GM19438 (cell line): ENCODE results near the gene BAZ1A.
"Not testable (repeated sequence)": the region's sequence is repeated elsewhere in the genome, so short reads cannot be mapped to it uniquely, and the experiment has no call there.

Experiments used
- ATAC-seq: cut with Tn5 transposase; IDR thresholded peaks from one replicate; pipeline ENCODE4 v1.9.1; 2021; ENCODE audit warnings: low read depth; ENCODE audit not compliant: unreplicated experiment

Gene BAZ1A

DNA sequence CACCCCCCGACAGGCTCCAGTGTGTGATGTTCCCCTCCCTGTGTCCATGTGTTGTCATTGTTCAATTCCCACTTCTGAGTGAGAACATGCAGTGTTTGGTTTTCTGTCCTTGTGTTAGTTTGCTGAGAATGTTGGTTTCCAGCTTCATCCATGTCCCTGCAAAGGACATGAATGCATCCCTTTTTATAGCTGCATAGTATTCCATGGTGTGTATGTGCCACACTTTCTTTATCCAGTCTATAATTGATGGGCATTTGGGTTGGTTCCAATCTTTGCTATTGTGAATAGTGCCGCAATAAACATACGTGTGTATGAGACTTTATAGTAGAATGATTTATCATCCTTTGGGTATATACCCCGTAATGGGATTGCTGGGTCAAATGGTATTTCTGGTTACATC lies 138.1 kb downstream of the BAZ1A start:
- ATAC-seq = not testable (repeated sequence)

DNA sequence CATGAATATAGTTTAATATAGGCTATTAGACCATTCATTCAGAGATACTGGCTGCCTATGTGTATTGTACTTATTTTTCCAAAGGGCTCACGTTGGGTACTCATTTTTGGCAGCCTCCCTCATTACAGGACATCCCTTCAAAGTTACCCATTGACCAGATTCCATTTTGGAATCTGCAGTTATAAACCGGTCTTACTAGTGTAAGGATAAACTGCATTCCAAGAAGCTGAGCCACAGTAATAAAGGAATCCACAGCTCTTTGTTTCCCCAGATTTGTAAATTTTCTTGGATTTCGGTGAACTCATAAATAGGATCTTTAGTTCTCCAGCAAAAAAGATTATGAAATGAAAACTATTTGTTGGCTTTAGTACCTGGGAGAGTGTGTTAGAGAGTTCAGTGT lies 141.9 kb downstream of the BAZ1A start:
- ATAC-seq = no peak

DNA sequence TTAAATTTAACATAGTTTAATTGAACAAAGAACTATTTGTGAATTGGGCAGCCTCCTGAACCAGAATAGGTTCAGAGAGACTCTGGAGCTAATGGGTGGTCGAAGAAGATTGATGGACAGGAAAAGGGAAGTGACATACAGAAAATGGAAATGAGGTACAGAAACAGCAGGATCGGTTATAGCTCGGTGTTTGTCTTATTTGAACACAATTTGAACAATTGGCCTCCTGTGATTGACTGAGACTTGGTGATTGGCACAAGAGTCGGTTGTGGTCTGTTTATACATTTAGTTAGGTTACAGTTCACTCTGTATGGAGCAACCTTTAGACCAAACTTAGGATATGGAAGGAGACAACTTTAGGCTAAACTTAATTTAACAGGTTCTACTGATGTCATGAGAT lies 142.4 kb downstream of the BAZ1A start:
- ATAC-seq = no peak

DNA sequence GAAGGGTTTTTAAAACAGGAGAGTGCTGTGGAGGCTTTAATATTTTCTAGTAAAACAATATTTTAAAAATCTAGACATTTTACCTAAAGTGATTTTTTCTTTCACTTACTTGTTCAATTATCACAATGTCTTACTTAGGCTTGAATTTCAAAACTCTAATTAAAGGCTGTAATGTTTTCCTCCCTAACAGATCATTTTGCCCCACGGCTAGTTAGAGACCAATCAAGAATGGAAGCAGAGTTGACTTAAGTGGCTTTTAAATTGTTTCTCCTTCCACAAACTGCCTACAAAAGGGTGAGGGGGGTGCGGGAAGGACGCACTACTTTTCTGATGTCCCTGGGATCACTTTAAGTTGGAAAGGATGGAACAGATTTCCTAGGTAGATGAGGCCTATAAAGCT lies 151.3 kb downstream of the BAZ1A start:
- no peak for ATAC-seq

DNA sequence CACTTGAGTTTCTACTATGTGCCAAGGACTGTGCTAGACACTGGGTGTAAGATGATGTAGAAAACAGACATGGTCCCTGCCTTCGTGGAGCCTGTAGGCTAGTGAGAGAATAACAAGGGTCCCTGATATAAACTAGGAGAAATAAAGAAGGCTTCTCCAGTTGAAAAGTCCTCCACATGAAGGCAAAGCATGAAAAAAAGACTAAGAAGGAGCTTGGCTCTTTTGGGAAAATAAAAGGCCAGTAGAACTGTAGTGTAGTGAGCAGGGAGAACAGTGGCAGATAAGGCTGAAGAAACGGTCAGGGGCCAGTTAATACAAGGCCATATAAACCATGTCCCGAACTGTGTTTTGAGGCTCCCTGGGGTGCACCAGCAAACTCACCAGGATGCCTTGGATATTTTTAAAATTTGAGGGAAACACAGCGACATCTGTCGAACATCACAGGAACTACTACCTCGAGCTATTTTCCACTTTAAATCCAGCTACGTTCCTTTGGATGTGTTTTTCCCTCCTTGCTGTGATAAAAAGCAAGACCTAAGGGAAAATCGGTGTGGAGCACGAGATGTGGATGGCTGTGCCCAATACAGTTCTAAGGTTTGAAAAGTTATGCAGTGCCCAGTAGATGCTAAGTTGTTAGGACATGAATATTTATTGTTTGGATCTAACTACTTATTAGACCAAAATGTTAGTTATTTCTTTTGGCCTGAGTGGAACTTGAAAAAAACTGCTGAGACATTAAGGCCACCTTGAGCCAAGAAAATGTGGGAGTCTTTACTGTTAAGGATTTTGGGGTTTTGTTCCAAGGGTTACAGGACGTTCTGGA lies 152.2 kb downstream of the BAZ1A start:
- no peak for ATAC-seq

DNA sequence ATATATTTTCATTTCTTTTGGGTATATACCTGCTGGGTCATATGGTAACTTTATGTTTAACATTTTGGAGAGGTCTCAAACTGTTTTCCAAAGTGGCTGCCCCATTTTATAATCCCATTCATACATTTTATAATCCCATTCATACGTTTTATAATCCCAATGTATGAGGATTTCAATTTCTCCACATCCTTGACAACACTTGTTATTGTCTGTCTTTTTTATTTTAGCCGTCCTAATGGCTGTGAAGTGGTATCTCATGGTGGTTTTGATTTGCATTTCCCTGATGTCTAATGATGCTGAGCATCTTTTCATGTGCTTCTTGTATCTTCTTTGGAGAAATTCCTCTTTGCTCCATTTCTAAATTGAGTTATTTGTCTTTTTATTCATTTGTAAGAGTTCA lies 154.0 kb downstream of the BAZ1A start:
- ATAC-seq = no peak

DNA sequence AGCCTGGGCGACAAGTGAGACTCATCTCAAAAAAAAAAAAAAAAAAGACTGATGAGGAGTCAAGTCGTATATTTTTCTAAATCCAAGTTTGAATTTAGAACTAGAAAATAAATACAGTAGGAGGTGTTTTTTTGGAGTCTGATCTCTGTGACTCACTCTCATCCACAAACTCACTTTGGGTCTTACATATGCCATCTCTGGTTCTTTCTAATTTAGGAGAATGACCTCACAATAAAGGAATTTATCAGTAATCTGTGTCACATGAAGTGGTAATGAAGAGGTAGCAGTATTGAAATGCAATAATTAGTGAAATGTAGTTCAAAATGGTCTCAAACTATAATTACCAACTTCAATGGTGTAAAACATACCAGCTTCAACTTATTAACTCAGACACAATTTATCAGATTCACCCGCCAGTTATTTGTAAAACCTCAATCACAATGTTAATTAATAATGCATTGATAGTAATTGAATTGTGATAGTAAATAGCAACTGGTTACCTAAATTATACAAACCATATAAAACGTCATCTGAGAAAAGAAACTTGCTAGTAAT lies 156.3 kb downstream of the BAZ1A start:
- ATAC-seq = no peak

DNA sequence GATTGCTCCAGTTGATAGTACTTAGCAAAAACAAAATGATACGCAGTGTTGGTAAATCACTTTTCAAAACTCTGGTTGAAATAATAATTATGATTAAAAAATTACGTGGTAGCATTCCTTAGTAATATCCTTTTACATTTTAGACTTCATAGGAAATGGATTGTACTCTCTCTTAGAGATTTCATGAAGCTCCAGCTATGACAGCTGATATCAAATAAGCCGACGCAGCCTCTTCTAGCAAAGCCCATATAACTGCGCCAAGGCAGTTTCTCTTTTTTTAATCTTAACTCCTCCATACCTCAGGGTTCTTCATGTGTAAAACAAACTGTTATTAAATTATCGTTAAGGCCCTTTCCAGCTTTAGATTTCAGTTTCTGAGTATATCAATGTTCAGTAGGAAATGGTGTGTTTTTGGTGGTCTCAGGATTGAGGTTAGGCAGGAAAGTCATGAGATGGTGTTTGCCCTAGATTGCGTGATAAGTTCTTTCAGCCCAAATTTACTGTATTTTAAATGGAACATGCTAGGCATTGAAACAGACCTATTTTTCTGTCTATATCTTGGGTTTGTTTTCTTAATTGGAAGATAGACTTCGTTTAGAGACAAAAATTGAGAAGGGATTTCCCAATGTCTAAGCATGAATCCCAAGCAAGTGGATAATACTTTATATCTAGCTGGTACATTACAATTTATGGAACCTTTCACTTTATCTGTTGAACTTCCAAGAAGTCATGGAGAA lies 159.9 kb downstream of the BAZ1A start:
- ATAC-seq = no peak

DNA sequence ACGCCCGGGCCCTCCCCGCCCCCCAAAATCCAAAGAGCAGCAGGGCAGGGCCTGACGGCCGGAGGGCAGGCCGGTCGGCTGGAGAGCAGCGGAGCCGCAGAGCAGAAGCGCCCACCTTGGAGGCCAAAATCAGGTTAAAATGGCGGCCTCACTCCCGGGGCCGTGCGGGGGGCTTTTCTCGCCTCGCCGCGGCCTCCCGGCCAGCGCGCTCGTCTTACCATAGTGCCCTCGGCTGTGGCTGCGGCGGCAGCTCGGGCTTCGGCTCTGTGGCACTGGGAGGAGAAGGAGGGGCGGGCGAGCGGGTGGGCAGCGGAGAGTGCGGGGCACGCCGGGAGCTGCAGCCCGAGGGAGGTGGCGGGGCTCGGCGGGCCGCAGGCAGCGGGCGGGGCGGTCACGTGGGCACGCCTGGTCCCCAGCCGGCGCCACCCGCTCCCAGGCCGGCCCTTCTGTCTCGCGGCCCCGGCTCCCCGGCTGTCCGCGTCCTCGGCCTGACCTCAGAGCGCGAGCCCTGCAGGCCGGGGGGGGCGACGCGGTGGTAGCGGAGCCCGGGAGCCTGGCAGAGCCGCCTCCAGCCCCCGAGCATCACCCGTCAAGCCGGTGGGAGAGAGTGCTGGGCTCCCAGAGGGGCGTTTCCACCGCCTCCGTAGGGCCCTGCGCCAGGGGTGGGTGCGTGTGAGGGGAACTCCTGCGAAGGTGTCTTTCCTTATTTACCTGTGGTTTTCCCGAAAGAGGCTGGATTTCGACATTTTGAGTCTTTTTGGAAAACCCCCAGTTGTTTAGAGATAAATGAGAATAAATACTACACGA lies 160.6 kb downstream of the BAZ1A start, which contains the start of gene CFL2:
Gene CFL2 (minus strand): TSS at position 274 of the 807 bp plus-strand sequence. CDS start 53 bp downstream, at position 221.
- ATAC-seq = peak; percentile 79

DNA sequence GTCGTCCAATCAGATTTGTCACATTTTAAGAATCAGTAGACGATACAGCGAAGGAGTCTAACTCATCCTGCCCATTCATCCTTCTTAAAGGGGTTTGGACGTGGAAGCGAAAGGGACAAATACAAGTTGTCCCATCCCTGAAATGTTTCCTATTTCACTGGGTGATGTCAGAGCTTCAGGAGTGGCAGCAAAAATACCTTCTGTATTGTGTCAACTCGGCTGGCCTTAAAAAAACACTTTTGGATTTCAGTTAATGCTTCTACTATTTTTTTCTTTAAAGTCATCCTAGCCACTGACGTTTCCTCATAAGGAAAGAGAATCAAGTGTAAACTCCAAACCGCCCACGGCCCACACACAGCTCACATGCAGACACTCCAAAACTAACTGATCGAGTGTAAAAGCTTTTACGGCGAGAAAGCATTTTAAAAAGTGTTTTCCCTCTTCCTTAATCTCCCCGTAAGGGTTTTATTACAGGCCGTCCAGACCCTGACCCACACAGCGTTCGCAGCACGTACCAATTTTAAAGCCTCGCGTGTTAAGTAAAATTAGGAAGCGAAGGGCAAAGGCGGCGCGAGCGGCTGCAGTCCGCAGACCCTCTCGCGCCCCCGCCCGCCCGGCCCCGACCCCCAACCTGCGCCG lies 161.4 kb downstream of the BAZ1A start:
- ATAC-seq = peak; percentile 1

DNA sequence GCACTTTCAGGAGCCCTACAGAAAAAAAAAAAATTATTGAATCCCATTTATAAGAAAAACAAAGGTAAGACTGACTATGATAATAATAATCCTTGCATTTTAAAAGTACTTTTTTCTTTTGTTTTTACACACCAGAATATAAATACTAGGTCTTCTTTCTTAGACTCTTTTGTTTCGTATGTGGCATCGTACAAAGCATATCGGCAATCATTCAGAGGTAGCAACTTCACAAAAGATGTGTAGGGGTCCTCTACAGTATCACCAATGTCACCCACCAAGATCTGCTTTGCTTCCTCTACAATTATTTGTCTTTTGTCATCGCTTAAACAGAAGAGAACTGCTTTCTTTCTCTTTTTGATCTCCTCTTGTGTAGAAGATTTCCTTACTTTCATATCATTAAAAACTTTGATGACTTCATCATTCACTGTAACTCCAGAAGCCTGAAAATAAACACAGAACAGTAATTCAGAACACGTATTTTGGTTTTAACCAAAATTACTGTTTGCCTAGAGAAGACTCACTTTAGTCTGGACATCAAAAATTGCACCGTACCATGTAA lies 162.0 kb downstream of the BAZ1A start:
- no peak for ATAC-seq

DNA sequence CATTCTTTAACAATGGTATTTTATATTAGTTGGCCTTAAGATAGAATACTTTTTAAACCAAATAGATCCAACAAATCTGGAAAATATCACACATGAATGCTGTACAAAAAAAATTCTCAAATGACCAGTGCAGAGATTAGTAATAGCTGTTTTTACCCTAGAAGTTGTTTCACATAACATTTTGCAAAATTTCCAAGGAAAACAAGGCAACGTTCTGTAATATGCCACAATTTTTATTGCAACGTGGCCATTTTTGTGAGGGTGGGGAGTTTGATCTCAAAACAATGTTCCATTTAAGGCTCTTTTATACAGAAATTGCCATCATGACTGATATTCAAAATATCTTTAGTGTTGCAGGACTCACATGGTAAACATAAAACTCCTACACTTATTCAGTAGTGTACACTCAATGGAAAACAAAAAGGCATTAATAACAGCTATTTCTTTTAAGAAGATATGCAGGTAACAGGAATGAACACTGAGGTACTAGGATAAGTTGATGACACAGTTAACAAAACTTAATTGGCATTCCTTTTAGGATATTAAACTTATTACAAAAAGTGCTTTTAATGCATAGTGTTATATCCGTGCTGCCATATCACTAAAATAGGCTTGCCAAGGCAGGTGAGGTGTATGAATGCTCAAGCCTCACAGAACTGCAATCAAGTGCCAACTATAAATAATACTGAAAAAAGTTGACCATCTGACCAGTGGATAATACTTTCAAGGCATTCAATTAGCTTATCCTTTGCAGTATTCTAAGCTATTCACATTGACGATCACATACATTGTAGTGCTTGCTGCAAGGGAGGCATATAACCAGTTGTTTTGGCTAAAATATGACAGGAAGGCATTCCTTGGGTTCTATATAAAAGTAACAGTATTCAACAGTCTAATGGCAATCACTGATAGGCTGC lies 163.1 kb downstream of the BAZ1A start:
- ATAC-seq = no peak

DNA sequence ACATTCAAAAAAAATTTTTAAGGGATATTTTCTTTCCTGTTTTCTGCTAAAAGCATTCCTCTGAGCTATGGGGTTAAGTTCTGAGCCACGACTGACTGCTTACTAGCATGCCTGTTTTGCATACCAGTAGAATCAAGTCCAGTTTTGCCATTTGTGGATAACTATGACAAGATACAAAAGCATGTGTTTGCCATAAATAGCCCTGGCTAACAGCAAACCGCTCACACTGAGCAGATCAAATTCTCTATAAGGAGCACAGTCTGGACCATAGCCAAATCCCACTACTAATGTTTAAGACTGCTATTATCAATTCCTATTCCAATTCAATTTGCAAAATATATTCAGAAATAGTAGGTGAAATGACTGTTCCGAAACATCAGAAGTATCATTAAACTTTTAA lies 164.0 kb downstream of the BAZ1A start:
- peak; percentile 41 for ATAC-seq

DNA sequence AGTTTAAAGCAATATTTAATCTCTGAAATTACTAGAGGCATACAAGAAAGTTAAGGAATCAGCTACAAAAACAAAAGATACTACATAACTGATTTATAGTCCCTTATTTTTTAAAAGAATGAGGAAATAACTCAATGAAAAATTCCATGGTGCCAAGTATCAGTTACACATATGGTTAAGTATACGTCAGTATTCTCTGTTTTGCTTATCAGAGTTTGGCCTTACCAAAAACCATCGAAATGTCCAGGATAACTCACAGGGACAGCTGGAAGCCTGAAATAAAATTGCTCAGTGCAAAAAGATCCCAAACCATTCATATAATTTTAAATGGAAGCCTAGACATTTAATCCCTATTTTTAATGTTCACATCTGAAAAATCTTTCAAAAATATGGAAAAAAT lies 164.4 kb downstream of the BAZ1A start:
- ATAC-seq = no peak

DNA sequence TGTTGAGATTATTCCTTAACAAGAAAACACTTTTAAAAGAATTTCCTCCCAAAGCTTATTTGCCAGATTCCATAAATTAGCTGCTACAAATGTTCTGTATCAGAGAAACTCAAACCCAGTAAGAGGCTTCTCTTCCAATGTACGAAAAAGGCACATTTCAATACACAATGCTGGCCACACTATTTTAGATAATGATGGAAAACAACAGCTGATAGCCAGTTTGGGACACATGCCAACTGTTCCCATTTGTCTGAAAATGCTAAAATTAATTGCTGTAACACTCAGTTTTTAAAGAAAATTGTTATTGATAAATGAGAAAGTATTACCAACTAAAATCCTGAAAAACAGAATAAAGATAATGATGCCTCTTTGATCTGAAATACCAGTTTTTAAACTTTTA lies 165.2 kb downstream of the BAZ1A start:
- ATAC-seq = no peak

DNA sequence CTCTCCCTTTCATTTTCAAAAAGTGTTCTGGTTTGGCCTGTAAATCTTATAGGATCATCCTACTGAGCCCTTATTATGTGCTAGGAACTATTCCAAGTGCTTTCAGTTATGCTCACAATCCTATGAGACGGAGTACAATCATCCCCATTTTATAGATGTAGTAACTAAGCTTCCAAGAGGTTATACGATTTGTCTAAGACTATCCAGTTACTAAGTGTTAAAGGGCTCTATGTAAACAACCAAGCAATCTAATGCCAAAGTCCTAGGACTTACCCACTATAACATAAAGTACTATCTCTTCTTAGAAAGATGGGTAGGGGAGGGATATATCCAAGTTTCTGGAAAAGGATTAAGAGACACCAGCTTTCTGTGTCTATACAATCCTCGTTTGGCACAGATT lies 167.4 kb downstream of the BAZ1A start:
- no peak for ATAC-seq
